ENCODE measurements around the gene RAPGEFL1.
"Not testable (repeated sequence)": the region's sequence is repeated elsewhere in the genome, so short reads cannot be mapped to it uniquely, and the experiment has no call there.

RAPGEFL1 gene

DNA sequence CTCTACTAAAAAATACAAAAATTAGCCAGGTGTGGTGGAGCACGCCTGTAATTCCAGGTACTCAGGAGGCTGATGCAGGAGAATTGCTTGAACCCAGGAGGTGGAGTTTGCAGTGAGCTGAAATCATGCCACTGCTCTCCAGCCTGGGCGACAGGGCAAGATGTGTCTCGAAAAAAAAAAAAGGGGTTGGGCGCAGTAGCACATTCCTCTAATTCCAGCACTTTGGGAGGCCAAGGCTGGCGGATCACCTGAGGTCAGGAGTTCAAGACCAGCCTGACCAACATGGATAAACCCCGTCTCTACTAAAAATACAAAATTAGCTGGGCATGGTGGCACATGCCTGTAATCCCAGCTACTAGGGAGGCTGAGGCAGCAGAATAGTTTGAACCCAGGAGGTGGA lies 36.6 kb downstream of the RAPGEFL1 start:
- DNase-seq, result not testable (repeated sequence)

- DNase-seq, result no peak
These were observed 40.9 kb downstream of the RAPGEFL1 start for GRCh38 chr17:40218006-40218739.

DNA sequence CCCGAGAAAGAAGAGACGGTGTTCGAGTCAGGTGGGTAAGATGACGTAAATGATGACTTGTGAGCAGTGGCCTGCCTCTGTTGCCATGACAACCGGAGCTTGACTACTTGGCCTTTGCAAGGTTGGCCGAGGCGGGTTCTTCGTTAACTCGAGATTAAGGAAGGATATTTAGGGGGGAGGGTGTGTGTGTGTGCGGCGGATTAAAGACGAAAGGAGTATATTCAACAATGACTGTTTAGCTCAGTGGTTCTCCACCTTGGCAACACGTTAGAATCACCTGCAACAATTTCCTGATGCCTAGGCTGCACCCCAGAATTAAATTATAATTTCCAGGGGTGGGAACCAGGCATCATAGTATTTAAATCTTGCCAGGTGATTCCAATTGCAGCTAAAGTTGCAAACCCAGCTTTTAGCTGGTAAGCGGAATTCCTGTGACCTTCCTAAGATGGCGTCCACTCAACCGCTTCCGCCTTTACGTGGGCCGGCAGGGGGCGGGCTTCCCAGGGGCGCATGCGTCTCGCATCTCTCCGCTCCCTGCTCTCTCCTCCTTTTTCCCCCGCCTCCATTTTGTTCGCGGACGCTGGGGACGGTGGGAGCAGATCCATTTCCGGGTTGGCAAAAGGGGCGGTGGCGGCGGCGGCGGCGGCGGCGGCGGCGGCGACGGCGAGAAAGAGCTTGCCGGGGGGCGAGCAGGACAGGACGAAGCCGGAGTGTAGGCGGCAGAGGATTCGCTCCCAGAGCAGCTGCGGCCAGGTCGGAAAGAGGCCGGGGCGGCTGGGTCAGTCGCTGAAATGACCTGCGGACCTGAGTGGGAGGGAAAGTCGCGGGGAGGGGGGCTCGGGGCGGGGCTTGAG lies 41.7 kb downstream of the RAPGEFL1 start, which contains the start of gene WIPF2:
Gene WIPF2 (plus strand): TSS at position 565 of the 854 bp plus-strand sequence. CDS start 37,156 bp downstream, outside the sequence.
- peak; percentile 96 for DNase-seq

DNA sequence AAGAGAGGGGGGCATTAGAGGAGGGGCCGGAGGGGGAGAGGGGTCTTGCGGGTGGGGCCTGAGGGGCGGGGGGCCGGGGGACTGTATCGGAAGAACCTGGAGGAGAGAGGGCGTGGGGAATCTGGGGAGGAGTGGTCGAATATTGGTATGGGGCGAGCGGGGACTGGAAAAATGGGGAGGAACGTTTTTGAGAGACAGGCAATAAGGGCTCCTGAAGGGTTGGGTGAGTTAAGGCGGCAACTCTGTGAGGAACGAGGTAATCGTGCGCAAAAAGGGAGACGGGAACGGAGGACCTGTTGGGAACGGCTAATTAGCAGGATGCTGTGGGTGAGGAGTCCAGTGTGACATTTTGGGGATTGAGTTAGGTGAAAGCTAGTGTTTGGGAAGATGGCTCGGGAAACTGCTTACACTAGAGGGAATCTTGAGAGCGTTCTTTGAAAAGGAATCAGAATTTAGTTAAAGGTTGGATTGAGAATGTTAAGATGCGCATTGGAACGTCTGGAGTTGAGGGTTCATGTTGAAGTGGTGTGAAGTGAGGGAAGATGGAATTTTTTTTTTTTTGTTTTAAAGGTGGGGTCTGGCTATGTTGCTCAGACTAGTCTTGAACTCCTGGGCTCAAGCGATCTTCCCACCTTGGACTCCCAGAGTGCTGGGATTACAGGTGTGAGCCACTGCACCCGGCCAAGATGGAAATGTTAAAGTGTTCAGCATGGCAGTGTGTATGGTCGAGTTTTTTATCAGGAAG lies 42.5 kb downstream of the RAPGEFL1 start:
- DNase-seq, result no peak

GRCh38 chr17:40224718-40225550 lies 47.7 kb downstream of the RAPGEFL1 start:
- no peak for DNase-seq

DNA sequence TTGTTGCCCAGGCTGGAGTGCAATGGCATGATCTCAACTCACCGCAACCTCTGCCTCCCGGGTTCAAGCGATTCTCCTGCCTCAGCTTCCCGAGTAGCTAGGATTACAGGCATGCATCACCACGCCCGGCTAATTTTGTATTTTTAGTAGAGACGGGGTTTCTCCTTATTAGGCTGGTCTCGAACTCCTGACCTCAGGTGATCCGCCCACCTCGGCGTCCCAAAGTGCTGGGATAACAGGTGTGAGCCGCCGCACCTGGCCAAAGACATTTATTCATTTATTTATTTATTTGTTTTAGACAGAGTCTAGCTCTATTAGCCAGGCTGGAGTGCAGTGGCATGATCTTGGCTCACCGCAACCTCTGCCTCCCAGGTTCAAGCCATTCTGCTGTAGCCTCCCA lies 51.9 kb downstream of the RAPGEFL1 start:
- not testable (repeated sequence) for DNase-seq

DNA sequence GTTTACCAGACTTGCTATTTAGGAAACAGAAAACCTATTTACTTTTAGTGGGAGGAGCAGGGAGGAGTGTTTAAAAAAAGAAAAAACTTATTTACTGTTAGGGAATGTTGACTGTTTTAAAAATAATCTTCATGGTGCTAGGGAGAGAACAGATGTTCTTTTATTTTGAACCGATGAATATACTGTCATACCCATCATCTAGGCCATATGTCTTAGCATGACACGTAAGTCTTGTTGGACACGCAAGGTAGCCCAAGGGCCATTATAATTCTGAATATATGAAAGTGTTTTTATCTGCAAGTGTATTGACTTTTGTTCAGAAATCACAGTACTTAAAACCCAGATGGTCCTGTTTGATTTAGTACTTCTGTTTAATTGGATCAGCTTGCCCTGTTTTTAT lies 53.4 kb downstream of the RAPGEFL1 start:
- DNase-seq, result no peak

GRCh38 chr17:40231928-40232327 lies 54.7 kb downstream of the RAPGEFL1 start:
- not testable (repeated sequence) for DNase-seq

DNA sequence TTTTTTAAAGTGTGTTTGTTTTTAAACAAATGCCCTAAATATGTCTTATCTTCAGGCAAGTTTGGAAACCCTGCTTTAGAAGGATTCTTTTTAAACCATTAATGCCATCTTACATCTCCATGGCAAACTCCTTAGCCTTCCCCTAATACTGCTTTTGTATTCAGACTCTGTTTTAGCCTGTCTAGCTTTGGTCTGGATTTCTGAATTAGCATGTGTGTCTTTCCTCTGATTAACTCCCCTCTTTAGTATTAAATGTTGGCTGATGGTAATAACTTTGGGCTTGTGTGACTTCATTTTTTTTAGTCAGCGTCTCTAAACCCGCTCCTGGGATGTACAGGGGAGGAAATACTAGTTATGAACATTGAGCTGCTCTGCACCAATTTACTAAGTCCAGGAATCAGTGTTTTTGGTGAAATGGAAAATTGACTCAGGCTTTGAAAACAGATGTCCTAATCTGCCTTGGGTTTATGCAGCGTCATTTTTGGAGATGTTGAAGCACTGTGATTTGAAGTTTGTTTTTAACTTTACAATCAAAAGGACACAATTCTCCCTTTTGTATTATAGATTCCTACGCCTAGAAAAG lies 64.1 kb downstream of the RAPGEFL1 start:
- DNase-seq, result no peak

- no peak for DNase-seq
These were observed 65.5 kb downstream of the RAPGEFL1 start for GRCh38 chr17:40242774-40243173.

GRCh38 chr17:40243761-40244160 lies 66.5 kb downstream of the RAPGEFL1 start:
- DNase-seq, result no peak

- no peak for DNase-seq
These were observed 67.0 kb downstream of the RAPGEFL1 start for GRCh38 chr17:40244255-40244654.

Measured in T-helper 9 cell (primary cell).